PFSK-1 (cell line): ENCODE measurements around the gene PINK1.

Experiments used
- FOXP2 ChIP-seq: optimal IDR thresholded peaks from 2 replicates; pipeline ENCODE3; 2011; ENCODE audit warnings: borderline replicate concordance, control low read depth, inconsistent platforms; ENCODE audit not compliant: insufficient read depth; ENCODE audit errors: extremely low read length, extremely low read depth
- POLR2AphosphoS5 ChIP-seq: IDR thresholded peaks from 2 replicates; pipeline ENCODE4 v1.6.1; 2012; ENCODE audit warnings: low read depth, mild to moderate bottlenecking, control low read depth, low read length, moderate library complexity
- REST ChIP-seq, 2 experiments: IDR thresholded peaks; 2 replicates each; pipeline versions ENCODE4 v1.6.1 to v1.8.0; 2011 to 2012; ENCODE audit warnings: low read depth in 2 of 2, low read length in 2 of 2, control low read depth in 1 of 2, inconsistent platforms in 1 of 2, mild to moderate bottlenecking in 1 of 2, moderate library complexity in 1 of 2; ENCODE audit not compliant: insufficient read depth in 1 of 2
- SIN3A ChIP-seq: IDR thresholded peaks from 2 replicates; pipeline ENCODE4 v1.6.1; 2012; ENCODE audit warnings: mild to moderate bottlenecking, low read length, moderate library complexity, borderline replicate concordance; ENCODE audit not compliant: insufficient read depth
- TAF1 ChIP-seq: IDR thresholded peaks from 2 replicates; pipeline ENCODE4 v1.6.1; 2012; ENCODE audit warnings: low read length, control low read depth, borderline replicate concordance; ENCODE audit not compliant: insufficient read depth

Gene PINK1

DNA sequence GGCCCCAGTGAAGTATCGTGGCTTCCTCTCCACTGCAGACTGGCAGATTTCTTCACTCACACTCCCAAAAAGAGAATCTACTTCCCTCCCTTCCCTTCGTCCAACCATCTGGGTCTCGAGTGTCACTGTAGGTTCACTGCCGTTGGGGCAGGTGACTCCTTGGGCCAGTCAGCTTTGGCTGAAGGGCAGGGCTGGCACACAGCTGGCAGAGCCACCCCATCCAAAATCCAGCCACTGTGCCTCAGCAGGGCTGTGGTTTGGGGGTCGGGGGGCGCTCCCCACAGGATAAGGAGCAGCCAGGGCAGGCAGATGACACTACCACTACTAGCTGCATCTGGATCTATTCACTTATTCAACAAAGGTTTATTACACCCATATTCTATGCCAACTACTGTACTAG, 9.8 kb downstream of the PINK1 start:
- TF ChIP-seq TAF1, result no peak
- TF ChIP-seq POLR2AphosphoS5, result no peak
- TF ChIP-seq FOXP2, result no peak
- no peak for TF ChIP-seq REST (IDR thresholded peaks at IDR 0.05; ENCODE audit: insufficient read depth in 1 of 2, low read depth in 2 of 2, low read length in 2 of 2)
- no peak for TF ChIP-seq SIN3A

DNA sequence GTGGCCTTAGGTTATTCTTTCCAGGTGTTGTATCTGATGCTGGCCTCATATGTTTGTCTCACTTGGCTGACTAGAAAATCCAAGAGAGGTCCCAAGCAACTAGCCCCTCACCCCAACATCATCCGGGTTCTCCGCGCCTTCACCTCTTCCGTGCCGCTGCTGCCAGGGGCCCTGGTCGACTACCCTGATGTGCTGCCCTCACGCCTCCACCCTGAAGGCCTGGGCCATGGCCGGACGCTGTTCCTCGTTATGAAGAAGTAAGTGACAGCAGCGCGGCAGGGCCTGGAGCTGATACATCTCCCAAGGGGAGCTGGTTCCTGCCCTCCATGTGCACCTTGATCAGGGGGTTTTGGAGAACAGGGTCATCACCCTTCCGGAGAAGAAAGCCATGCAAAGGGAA, 11.2 kb downstream of the PINK1 start:
- TF ChIP-seq REST (IDR thresholded peaks at IDR 0.05; ENCODE audit: insufficient read depth in 1 of 2, low read depth in 2 of 2, low read length in 2 of 2) (no peak), SIN3A (no peak), FOXP2 (no peak), TAF1 (no peak), POLR2AphosphoS5 (no peak)

GRCh38 chr1:20645414-20645813, 12.2 kb downstream of the PINK1 start:
- TF ChIP-seq SIN3A (no peak), TAF1 (no peak), FOXP2 (no peak), POLR2AphosphoS5 (no peak), REST (IDR thresholded peaks at IDR 0.05; ENCODE audit: insufficient read depth in 1 of 2, low read depth in 2 of 2, low read length in 2 of 2) (no peak)

DNA sequence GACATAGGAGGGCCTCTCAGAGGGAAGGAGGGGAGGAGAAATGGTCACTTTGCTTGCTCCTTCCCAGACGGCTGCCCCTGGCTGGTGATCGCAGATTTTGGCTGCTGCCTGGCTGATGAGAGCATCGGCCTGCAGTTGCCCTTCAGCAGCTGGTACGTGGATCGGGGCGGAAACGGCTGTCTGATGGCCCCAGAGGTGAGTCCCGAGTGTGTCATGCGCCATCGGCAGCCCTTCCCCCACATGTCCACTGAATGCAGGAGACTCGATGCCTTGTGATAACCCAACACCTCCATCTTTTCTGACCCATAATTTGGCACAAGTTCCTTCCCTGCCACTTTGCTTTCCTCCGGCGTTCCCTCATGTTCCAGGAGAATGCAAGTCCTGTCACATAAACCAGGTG, 15.2 kb downstream of the PINK1 start:
- no peak for TF ChIP-seq SIN3A
- TF ChIP-seq POLR2AphosphoS5, result no peak
- no peak for TF ChIP-seq REST (IDR thresholded peaks at IDR 0.05; ENCODE audit: insufficient read depth in 1 of 2, low read depth in 2 of 2, low read length in 2 of 2)
- TF ChIP-seq FOXP2, result no peak
- no peak for TF ChIP-seq TAF1

DNA sequence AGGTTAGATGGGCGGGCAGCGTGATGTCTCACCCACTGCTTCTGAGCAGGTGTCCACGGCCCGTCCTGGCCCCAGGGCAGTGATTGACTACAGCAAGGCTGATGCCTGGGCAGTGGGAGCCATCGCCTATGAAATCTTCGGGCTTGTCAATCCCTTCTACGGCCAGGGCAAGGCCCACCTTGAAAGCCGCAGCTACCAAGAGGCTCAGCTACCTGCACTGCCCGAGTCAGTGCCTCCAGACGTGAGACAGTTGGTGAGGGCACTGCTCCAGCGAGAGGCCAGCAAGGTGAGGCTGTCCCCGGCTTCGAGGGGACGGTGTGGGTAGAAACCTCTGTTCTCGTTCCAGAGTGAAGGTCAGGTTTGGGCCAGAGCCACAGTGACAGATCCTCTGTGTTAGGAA, 15.7 kb downstream of the PINK1 start:
- TF ChIP-seq SIN3A, result no peak
- no peak for TF ChIP-seq TAF1
- TF ChIP-seq FOXP2, result no peak
- TF ChIP-seq REST (IDR thresholded peaks at IDR 0.05; ENCODE audit: insufficient read depth in 1 of 2, low read depth in 2 of 2, low read length in 2 of 2), result no peak
- no peak for TF ChIP-seq POLR2AphosphoS5
